Right atrium auricular region (tissue), 2 donors: Measurements from ENCODE around the gene ADISSP. TPM values are rescaled to one million over a fixed set of nuclear protein-coding genes. Genes with fewer than 3 reads are reported as not detected.

Experiments used
- DNase-seq: peaks from one replicate; pipeline ENCODE4 v3.0.0-alpha.2; 2019; ENCODE audit warnings: low spot score
- H3K27ac ChIP-seq, 2 donors: fragments of 200-600 bp; sonication (generic); 1 replicate in 1 of 2; 2 replicates in 1 of 2; pipeline ENCODE4 v1.5.1; 2016 to 2019
- H3K27me3 ChIP-seq, 2 donors: fragments of 200-600 bp; sonication (generic); one replicate each; pipeline versions ENCODE4 v1.5.1 to v1.6.0; 2017 to 2019
- H3K36me3 ChIP-seq: fragments of 200-600 bp; sonication (generic); one replicate; pipeline ENCODE4 v1.5.1; 2016
- H3K4me1 ChIP-seq, 2 donors: fragments of 200-600 bp; sonication (generic); one replicate each; pipeline versions ENCODE4 v1.5.1 to v1.6.0; 2017 to 2019
- H3K4me3 ChIP-seq, 2 donors: fragments of 200-600 bp; sonication (generic); 1 replicate in 1 of 2; 2 replicates in 1 of 2; pipeline ENCODE4 v1.5.1; 2017 to 2019; ENCODE audit warnings: mild to moderate bottlenecking in 1 of 2, moderate library complexity in 1 of 2
- H3K9me3 ChIP-seq, 2 donors: fragments of 200-600 bp; sonication (generic); one replicate each; pipeline ENCODE4 v1.5.1; 2019
- CTCF ChIP-seq, 2 donors: fragments of 200-600 bp; sonication (generic); IDR thresholded peaks; one replicate each; pipeline ENCODE4 v1.5.1; 2019; ENCODE audit warnings: antibody characterized with exemption in 2 of 2
- total RNA-seq, 2 donors: library from RNA; depleted of rRNA; stranded (reverse); fragments of >200 nt; gene quantifications; one replicate each; pipeline ENCODE4 v1.1.0, GENCODE V29; 2016

Gene ADISSP
- total RNA-seq, 2 donors from 2014 or later = 10.8 to 11.2 TPM

- no peaks in the 10 kb centered on the region for H3K9me3 ChIP-seq
- no peak for DNase-seq
- H3K27me3 ChIP-seq = no peaks in the 10 kb centered on the region
- no peaks in the 10 kb centered on the region for H3K36me3 ChIP-seq
- TF ChIP-seq CTCF (IDR thresholded peaks at IDR 0.05) = no peak
- H3K27ac ChIP-seq = peak overlapping the region; percentile 47 to 57
- no peak overlapping the region for H3K4me3 ChIP-seq
- H3K4me1 ChIP-seq = peaks cover 0 to 42% of the 10 kb centered on the region in 2 donors
Observed at GRCh38 chr20:3739926-3740451, 27.6 kb downstream of the ADISSP start.

DNA sequence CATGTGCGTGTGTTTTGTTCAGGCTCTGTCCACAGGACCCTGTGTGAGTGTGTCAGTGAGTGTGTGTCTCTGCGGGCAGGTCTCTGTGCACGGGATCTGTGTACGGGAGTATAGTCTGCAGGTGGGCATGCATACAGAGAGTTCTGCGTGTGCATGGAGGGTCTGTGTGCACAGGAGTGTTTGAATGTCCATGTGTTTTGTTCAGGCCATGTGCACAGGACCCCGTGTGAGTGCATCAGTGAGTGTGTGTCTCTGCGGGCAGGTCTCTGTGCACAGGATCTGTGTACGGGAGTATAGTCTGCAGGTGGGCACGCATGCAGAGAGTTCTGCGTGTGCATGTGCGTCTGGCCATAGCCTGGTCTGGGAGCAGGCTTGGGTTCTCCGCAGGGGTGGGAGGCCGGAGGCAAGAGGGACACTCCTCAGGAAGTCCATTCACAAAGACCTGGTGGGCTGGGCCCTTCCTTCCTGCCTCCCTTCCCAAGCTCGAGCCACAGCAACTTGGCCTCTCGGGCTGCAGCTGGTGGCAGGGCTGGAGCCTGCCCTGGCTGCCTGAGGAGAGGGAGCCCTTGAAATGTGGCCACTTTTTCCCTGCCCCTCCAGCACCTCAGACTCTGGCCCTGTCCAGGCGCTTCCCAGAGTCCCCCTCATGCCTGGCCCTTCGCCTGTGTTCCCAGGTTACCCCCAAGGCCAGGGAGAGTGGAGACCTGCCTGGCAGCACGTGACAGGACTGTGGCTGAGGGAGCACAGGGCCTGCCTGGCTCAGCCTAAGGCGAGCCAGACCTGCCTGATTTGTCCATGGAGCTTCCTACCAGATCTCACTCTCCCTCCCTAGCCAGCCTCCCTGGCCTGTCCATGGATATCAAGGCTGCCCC lies 28.3 kb downstream of the ADISSP start:
- H3K4me3 ChIP-seq = no peak overlapping the region

DNA sequence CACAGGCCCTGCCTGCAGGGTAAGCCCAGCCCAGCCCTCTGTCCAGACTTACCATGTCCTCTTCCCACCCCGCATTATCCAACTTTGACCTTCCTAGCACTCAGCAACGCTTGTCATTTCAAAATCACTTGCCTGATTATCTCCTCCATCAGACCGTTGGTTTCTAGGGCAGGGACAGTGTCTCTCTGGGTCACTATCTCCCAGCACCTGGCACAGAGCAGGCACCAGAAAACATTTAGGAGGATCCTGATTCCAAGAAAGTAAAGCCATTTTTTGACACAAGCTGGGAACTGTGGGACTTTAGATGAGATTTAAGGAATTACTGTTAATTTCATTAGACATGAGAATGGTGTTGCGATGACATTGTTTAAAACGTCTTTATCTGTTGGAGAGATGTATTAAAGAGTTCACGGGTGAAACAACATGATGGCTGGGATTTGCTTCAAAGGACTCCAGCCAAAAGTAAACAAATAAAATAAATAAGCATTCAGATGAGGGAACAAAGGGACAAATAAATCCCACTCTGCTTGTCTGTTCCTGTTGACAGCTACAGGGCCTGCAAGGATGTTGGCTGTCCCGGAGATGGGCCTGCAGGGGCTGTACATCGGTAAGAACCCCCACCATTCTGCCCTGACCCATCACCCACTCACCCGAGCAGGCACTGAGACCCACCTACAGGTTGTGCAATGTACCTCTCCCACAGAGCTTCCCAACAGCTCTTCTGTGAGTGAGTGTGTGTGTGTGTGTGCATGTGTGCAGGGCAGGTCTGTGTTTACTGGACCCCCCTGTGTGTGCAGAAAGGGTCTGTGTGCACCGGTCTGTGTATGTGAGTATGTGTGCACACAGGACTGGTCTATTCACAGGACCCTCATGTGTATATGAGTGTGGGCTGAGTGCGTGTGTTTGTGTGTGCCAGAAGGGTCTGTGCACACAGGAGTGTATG lies 29.2 kb downstream of the ADISSP start:
- no peak overlapping the region for H3K4me3 ChIP-seq

More for the DNA sequence above, 28.3 kb downstream of the ADISSP start:
- peak overlapping the region; percentile 47 to 57 for H3K27ac ChIP-seq
- no peak for DNase-seq
- TF ChIP-seq CTCF (IDR thresholded peaks at IDR 0.05) = no peak
- no peaks in the 10 kb centered on the region for H3K36me3 ChIP-seq
- H3K9me3 ChIP-seq = no peaks in the 10 kb centered on the region
- H3K4me1 ChIP-seq = peaks cover 0 to 37% of the 10 kb centered on the region in 2 donors
- H3K27me3 ChIP-seq = no peaks in the 10 kb centered on the region

GRCh38 chr20:3735768-3736167 lies 31.8 kb downstream of the ADISSP start:
- Histone ChIP-seq H3K9me3 (no peaks in the 10 kb centered on the region), H3K27me3 (no peaks in the 10 kb centered on the region), H3K4me1 (peaks cover 0 to 53% of the 10 kb centered on the region in 2 donors), H3K36me3 (no peaks in the 10 kb centered on the region), H3K4me3 (no peak overlapping the region), H3K27ac (no peak overlapping the region)
- no peak for DNase-seq
- TF ChIP-seq CTCF (IDR thresholded peaks at IDR 0.05) = no peak

More for the DNA sequence above, 29.2 kb downstream of the ADISSP start:
- H3K27me3 ChIP-seq = no peaks in the 10 kb centered on the region
- no peak for DNase-seq
- no peak overlapping the region for H3K27ac ChIP-seq
- H3K4me1 ChIP-seq = peaks cover 0 to 41% of the 10 kb centered on the region in 2 donors
- no peak for TF ChIP-seq CTCF (IDR thresholded peaks at IDR 0.05)
- H3K36me3 ChIP-seq = no peaks in the 10 kb centered on the region
- H3K9me3 ChIP-seq = no peaks in the 10 kb centered on the region

GRCh38 chr20:3734111-3734843 lies 33.3 kb downstream of the ADISSP start:
- peaks cover 0 to 52% of the 10 kb centered on the region in 2 donors for H3K4me1 ChIP-seq
- H3K27ac ChIP-seq = peak overlapping the region; percentile 57 to 64
- H3K36me3 ChIP-seq = no peaks in the 10 kb centered on the region
- no peaks in the 10 kb centered on the region for H3K9me3 ChIP-seq
- no peak for DNase-seq
- peak overlapping the region; percentile 46 to 56 for H3K4me3 ChIP-seq
- TF ChIP-seq CTCF (IDR thresholded peaks at IDR 0.05) = no peak
- no peaks in the 10 kb centered on the region for H3K27me3 ChIP-seq
